ENCODE results near the gene JAG1.
A peak's percentile ranks its signal among the peaks of the same experiment; 100 is the strongest.

Gene JAG1

DNA sequence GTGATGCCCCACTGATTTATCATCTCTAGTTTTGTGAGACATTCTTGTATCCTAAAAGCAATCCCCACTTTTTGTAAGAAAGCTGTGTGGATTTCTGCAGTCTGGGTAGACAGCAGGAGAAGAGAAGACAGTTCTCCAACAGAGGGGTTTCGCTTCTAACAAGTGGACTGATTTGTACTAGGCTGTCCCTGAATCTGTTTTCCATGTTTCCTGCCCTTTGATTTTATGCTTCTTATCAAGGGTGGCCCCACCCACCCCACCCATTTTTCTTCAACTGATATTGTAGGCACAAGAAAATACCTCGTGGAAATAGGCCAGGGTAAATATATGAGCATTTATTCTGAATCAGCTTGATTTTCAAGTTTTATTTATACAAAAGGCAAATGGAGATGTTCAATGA lies 25.7 kb upstream of the JAG1 start:
- ATAC-seq (no peak), DNase-seq (no peak)

DNA sequence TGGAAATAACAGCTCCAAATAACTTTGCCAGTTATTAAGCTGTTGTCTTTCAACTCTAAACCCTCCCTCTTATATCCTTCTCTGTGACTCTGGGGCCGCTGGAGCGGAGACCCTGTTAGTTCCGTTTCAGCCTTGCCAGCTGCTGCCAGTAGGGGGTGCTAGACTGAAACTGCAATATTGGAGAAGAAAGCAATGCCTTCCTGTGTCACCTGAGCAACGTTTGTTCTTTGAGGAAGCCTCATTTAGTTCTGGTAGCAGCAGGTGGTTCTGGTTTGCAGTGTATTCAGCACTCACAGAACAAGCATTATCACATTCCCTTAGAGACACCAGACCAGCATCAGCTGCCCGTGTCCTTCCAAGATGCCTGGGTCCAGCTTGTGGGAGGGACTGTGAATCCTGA lies 22.9 kb upstream of the JAG1 start:
- DNase-seq = peak; percentile 16
- no peak for ATAC-seq

DNA sequence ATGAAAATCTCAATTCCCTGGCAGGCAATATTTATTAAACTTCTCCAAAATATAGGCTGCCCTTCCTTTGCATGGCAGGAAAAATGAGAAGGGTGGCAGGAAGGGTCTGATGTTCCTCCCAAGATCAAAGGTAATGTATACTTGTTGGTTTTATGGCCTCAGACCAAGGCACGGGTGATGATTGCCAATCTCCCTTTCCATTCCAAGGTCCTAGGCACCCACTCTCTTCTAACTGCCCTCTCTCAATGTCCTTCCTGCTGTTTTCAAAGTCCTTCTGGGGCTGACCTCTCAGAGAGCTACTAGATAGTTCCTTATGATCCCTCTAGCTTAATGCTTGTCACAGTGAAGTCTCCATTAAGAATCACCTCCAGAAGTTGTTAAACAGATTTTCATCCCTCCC lies 15.6 kb upstream of the JAG1 start:
- ATAC-seq (no peak), DNase-seq (no peak)

DNA sequence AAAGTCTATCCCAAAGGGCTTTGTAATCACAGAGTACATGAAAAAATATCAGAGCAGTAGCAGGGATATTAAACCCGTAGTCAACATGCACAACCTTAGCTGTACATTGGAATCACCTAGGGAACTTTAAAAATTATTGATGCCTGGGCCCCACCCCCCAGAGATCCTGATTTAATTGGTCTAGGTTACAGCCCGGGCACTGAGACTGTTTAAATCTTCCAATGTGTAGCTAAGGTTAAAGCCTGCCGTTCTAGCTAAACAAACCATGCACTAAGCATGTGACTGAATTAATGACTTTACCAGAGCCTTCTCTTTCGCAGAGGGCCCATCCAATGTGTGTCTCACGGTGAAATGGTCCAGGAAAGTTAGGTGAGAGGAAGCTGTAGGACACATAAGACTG lies 14.1 kb upstream of the JAG1 start:
- ATAC-seq (no peak), DNase-seq (no peak)

DNA sequence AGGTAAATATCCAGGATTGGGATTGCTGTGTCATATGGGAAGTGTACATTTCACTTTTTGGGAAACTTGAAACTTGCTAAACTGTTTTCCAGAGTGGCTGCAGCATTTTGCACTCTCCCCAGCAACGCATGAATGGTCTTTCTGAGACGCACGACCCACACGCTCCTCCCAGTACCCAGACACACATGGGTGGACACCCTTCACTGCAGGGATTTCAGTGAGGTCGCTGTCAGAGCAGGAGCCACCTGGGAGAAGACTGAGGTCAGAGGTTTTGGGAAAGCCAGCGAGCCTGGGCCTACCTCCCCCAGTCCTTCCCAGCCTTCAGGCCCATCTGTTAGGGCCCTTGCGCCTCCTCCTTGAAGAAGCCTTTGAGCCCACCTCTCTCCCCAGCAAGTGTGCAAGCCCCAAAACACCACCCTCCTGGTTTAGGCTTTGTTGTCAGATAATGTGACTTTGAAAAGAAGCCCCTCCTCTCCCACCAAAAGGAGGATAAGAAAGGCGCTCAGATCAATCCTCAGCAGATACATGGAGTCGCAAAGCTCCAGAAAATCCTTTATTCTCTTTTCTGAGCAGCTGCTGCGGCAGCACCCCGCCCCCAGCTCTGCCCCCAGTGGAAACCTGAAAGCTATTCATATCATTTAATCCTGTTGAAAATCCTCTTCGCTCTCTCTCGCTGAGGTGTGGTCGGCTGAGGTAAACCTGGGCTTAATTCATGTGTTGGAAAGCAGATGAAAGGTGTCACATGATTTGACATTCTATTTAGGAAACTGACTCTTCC lies 12.7 kb upstream of the JAG1 start:
- DNase-seq (no peak), ATAC-seq (no peak)

DNA sequence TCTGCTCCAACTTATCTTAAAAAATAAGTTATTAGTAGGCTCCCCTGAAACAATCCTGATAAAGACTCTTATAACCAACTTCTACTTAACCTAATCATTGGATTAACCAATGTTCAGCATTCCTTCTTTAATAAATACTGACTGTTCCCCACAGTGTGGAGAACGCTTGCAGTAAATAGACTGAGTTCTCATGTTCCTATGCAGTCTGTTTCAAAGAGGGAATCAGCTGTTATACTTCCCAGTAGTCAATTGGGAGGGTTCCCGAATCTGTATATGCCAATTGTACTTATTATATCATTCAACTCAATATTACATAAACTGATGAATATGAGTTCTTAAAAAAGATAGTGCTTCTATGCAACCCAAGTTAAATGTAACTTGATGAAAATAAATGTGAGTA lies 9.7 kb upstream of the JAG1 start:
- ATAC-seq = no peak
- DNase-seq = no peak

DNA sequence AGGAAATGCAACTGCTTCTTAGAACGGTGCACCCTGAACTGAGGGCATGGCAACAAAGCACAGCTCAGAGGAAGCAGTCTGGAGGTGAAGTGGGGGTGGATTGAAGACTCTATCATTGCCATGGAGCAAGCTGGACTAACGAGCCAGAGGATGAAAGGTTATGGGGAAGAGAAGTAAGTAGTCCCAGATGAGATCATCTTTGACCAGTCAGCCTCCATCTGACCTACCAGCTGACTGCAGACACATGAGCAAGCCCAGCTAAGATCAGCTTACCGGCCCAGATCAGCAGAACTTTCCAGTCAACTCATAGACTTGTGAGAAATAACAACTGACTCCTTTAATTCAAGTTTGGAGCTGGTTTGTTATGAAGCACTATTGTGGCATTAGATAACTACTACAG lies 9.1 kb upstream of the JAG1 start:
- ATAC-seq (no peak), DNase-seq (no peak)

DNA sequence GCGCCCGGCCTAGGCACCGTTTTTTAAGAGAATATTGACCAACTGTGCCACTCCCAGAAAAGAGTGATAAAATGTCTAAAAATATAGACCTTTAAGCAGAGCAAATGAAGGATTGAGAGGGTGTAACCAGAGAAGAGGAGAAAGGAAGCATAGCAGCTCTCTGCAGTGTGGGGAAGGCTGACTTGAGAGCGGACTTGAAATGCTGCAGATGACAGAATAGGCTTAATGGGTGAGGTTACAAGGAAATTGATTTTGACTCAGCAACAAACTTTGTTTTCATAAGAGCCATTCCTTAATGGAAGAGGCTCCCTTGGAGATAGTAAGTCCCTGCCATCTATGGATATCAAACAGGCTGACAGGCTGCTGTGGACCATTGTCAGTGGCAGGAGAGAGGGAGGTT lies 7.7 kb upstream of the JAG1 start:
- no peak for ATAC-seq
- DNase-seq = no peak

DNA sequence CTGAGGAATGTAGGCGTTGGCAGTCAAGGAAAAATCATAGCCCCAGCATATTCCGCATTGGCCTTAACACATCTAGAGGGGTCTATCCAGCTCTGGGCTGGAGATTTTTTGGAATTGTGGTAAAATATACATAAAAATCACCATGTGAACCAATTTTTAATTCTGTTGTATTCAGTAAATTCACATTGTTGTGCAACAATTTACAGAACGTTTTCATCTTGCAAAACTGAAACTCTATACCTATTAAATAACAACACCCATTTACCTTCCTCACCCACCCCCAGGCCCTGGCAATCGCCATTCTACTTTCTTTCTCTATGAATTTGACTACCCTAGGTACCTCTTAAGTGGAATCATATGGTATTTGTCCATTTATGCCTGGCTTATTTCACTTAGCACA lies 6.8 kb upstream of the JAG1 start:
- DNase-seq (no peak), ATAC-seq (no peak)

DNA sequence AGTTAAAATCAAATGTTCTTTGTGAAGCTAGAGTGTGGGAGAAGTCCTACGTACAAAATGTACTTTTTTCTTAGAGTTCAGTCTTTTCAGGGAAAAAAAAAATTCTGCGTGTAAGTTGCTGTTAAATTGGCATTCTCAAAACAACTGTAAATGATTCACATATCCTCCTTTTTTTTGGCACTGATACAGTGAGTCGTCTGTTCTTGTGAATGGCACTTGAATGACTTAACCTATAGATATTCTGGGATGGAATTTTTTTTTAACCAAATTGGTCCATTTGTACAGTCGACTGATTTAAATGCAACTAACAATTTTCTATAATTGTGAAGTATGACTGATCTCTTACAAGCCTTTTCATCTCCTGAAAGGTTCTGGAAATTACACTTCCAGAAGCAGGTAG lies 5.5 kb upstream of the JAG1 start:
- DNase-seq = no peak
- ATAC-seq = no peak

DNA sequence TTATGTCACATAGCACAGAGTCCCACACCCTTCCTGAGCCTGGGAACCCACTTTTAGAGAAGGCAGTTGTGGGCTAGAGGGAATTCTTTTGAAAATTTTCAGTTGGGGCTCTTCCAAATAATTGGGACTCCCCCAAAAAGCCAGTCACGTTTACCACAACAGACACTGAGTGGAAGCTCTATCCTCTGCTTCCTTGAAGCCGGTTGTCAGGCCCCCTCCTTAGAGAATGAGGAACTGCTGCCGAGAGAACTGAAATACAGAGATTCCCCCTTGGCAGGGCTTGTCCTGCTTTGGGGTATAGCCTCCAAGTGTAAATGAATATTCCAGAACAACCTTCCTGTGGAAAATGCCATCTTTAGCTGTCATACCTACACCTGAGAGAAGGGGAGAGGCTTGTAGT lies 2.7 kb upstream of the JAG1 start:
- ATAC-seq = no peak
- no peak for DNase-seq

DNA sequence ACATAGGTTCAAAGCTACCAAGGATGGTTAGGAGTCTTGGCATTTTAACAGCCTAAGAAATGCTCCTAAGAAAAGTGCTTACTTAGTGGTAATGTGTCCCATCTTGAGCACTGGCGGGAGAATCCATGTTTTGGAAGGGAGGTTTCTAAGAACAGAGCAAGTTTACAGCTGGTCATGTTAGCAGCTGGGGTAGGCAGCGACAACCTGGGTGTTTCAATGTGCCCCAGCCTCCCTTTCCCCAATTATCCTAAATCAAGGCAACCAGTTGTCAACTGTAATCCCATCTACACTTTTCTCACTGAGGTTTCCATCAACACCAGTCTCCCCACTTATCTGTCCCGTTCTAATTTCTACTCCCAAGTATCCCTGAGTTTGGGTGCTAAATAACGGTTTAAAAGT lies 1.6 kb upstream of the JAG1 start:
- ATAC-seq (no peak), DNase-seq (no peak)

DNA sequence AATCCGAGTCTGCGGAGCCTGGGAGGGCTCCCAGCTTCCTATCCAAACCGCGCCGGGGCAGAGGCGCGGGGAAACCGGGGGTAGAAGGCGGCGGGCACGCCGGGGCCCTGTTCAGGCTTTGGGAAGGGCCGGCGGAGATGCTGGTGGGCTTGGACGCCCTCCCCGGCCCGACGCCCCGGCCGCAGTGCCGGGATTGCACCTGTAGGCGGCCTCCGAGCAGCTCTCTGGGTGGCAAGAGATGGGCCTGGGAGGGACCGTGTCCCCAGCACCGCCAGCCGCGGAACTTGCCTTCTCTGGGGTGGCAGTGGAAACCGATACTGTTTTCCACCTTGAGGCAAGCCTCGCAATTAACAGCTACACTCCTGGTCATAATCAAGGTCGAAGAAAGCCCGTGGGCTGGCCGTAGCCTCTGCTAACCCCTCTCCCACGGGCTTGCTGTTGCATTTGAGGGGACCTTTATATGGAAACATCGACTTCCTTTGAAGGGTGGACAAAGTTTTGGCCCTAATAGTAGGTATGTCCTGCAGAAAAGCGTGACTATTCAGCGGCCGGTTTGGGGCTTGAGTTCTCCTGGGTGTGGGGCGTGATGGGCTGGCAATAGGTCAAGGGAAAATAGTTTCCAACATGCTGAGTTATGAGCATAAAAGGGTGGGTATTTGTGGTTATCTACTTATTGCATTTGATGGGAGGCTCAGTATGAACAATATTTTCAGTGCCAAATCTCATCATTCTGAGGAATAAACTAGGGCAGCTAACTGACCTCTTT lies 1.1 kb upstream of the JAG1 start:
- ATAC-seq (peak; percentile 41), DNase-seq (peak; percentile 66)

DNA sequence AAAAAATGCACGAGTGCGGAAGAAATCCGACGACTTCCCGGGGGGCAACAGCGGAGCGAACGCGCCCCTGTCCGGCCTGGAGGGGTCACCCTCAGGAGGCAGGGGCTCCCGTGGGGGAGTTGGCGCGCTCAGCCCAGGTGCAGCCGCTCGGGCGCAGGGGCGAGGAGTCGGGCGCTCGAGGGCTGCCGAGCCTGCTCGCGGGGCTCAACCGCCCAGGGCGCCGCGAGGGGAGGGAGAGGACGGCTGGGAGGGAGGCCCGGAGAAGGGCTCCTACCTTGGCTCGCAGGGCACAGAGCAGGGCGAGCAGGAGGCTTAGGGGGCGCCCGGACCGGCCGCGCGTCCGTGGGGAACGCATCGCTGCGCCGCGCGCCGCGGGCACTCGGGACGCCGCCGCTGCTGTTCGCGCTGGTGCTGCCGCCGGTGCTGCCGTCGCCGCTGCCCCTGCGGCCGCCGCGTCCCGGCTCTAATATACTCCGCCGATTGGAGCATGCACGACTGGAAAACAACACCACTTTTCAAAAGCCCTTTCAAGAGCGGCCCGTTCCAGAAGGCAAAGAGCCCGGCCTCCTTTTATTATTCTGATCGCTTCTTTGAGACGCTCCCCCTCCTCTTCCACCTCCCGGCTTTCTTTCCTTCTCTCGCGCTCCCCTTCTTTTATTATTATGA lies 490 bp downstream of the JAG1 start:
- no peak for ATAC-seq

DNA sequence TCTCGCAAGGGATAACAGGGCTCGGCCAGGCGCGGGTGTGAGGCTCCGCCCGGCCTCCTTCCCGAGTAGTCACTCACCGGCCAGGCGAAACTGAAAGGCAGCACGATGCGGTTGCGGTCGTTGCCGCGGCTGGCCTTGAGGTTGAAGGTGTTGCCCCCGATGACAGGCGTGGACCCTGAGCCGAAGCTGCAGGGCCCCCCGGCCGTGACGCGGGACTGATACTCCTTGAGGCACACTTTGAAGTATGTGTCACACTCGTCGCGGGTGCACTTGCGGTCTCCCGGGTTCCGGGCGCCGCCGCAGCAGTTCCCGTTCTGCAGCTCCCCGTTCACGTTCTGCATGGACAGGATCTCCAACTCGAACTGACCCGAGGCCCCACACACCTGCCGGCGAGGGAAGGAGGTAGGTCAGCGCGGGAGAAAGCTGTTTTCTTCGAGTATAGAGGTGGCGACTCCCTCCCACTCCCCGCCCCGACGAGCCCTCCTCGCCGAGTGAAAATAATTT lies 1.1 kb downstream of the JAG1 start:
- ATAC-seq = peak; percentile 29
- DNase-seq = peak; percentile 74

More for the DNA sequence above, 490 bp downstream of the JAG1 start:
- peak; percentile 24 for DNase-seq

DNA sequence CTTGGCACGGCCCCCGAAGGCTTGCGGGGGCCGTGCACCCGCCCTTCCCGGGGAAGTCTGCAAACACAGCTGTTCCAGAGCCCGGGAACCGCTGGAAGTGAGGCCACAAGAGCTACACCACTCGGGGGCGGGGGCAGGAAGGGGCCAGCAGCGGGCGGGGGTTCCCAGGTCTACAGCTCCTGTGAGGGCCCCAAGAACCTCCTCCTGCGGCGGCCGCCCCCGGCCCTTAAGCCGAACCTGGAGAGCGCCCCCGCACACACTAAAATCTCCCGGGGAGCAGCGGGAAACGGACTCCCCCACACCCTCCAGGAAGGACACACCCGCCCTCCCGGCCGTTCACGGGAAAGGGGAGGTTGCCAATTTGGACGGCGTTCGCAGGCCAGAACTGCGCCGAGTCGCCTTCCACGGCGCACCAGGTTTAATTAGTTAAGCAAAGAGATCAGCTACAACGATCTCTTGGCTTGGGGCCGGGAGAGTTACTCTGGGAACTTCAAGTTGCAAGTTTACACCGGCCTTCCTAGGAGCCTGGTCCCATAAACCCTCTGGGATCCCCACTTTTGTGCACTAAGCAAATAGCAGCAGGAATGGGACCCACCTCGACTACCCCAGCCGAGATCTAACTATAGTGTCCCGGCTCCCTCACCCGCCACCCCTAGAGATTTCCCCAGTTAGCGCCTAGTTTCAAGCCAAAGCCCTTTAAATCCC lies 1.7 kb downstream of the JAG1 start:
- ATAC-seq (no peak), DNase-seq (peak; percentile 28)

DNA sequence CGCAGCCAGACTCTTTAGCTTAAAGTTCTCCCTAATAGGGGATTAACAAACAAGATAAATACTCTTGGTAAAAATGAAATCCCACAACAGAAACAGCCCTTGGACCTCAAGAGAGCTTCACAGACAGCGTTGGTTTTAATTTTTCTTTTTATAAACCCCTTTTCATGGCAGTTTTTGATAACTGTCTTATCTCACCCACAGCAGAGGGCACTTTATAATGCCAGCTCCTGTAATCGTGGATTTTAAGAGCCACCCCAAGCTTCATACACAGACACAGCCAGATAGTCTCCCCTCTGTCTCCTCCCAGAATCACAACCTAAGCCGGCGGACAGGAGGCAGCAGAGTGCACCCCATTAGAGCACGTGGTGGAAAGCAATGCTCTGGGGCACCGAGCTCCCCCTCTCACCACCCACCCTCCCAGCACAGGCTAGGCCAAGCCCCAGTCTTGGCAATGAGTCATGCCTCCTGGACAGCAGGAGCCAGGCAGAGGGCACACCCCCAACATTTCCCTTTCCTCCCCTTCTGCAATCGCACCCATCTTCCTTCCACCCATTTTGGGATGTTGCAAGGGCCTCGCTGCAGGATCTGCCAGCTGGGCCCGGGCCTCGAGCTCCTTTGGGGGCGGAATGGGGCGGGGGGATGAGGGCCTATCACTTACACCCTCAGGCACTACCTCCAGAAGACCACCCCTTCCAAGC lies 2.4 kb downstream of the JAG1 start:
- DNase-seq = peak; percentile 44
- peak; percentile 44 for ATAC-seq

DNA sequence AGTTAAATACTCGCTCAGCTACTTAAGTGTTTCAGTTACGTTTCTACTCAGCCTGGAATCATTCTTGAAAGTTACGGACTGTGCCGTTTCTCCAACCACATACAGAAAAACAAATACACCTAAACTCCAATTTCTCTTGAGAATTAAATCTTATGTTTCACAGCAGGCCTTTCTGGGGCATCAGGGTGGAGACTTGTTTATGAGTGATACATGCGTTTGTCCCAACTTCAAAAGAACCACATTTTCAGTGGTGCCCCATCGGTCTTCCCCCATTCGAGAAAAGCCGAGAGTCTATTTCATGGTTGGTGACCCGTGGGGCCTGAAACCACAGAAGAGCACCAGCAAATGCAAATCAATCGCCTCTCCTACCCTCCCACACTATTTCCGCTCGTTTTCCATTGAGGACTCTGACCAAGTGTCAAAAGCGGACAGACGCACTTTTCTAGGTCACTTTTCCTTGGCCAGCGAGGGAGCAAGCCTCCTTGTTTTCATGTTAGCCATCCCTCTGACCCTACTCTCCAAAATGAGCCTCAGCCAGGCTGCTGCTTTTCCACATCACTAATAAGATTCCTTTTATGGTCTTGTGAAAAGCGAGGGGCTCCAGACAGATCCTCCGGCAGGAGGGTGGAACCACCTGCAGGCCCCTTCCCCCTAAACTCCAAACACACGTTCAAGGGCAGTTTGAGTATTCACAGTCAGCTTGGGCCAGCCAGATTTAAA lies 3.1 kb downstream of the JAG1 start:
- DNase-seq (no peak), ATAC-seq (no peak)

DNA sequence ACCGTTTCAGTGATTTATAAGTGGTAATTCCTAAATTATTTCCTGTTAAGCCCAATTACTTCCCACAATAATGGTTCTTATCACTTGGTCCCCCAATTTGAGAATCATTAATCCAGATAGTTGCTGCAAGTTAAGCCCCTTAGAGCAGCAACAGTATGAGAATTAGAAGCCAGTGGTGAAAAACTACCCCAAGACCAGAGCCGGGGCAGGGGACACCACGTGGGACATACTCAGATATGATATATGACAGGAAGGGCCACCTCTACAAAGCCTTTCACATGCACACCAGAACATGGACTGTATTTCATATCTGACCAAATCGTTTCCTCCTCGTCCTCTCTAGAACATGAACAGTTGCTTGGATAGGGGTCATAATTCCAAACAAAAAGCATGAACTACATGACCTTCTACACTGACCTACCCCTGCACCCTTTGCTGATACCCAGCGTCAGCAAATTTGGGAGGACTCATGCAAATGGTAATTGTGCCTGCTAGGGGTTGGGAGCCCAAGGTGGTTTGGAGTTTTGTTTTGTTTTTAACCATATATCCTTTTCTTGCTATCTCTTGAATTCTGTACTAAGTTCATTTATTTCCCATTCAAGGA lies 3.9 kb downstream of the JAG1 start:
- ATAC-seq (no peak), DNase-seq (no peak)

DNA sequence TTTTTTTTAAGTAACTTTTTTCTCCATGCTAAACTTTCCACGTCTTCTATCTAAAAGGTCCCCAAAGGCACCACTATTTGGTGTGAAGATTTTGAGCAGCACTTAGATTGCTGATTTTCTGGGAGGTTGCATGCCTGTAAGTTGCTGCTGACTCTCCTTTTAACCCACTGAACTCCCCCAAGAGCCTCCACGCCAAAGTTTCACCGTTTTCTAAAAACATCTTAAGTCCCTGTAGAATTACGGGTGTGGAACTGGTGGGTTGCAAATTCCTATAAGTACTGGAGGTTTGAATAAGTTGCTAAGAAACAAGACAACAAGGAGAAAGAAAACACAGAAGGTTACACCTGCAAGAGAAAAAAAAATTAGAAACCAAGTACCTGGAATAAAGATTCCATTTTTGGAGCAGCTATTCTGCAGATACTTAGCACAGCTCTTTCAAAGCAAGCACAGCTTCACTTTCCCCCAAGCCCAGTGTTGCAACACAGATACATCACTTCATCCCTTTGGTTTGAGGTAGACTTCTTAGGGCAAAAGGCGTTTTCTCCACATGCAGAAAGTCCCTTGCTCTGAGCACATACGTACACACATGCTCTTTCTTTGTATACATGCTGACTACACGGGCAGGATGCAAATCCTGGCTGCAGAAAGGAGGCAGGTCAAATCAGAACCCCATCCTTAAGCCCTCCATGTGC lies 5.0 kb downstream of the JAG1 start:
- ATAC-seq = no peak
- DNase-seq = no peak

Measured in stimulated activated naive CD8-positive, alpha-beta T cell treated with anti-CD3 and anti-CD28 coated beads, Interleukin-15, Interleukin-2, amounts not matched to agents 100 U/mL and 50 U/mL, for 24 hours (primary cell).